HFF-Myc (cell line): ENCODE measurements around the gene WDR64.

ENCODE experiments used
- DNase-seq: peaks from one replicate; pipeline ENCODE4 v3.0.0-alpha.2; 2011; ENCODE audit warnings: low read depth; ENCODE audit errors: extremely low read depth
- H3K4me3 ChIP-seq: replicated peaks from 2 replicates; pipeline ENCODE4 v1.5.1; 2011; ENCODE audit warnings: low read depth, mild to moderate bottlenecking, control low read depth, low read length
- CTCF ChIP-seq: IDR thresholded peaks from 2 replicates; pipeline ENCODE4 v1.5.1; 2012; ENCODE audit warnings: mild to moderate bottlenecking, low read depth, low read length, control low read depth; ENCODE audit errors: missing control alignments

WDR64 gene

DNA sequence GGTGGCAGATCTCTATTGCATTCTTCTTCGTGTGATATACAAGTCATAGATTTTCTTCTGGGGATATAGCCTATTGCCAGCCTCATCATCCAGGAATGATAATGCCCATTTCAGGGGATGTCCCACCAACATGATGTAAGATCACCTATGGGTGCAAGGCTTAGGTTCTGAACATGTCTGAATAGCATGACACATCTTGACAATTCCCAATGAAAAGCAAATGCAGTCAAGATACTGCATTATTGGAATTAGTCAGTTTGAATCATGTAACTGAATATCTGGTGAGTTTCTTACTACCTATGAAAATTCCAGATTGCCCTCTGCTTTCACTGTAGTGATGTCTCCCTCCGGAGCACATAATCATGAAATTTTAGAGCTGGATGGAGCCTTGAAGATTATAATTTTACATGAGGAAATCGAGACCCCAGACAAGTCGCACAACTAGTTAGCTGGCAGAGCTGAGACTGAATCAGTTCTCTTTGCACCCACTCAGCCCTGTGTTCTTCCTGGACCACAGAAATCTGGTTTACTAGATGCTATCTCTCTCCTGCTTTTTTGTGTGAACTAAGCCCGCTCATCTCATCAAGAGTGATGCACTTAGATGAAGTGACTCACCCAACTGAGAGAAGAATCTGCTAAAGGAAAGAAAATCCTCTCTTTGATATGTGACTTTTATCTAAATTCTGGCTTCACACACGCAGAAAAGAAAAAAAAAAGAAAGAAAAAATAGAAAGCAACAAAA, 65.0 kb downstream of the WDR64 start:
- no peak for TF ChIP-seq CTCF
- no peak overlapping the region for H3K4me3 ChIP-seq
- DNase-seq = no peak

DNA sequence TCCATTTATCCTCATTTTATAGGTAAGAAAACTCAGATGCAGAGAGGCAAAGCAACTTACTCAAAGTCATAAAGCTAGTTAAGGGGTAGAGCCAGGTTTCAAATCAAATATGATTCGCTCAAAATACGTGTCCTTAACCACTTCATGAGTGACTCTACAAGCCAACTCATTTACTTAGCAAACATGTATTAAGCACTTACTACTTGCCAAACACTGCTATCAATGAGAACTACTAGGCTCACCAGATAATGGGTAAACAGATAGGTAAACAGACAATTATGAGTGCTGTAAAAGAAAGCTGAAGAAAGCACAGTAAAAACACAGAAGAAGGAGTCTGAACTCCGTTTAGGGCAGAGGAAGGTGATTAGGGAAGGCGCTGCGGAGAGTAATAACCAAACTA, 65.9 kb downstream of the WDR64 start:
- no peak for TF ChIP-seq CTCF
- no peak for DNase-seq
- H3K4me3 ChIP-seq = no peak overlapping the region

GRCh38 chr1:241721011-241721410, 68.9 kb downstream of the WDR64 start:
- no peak overlapping the region for H3K4me3 ChIP-seq
- TF ChIP-seq CTCF = no peak
- no peak for DNase-seq

DNA sequence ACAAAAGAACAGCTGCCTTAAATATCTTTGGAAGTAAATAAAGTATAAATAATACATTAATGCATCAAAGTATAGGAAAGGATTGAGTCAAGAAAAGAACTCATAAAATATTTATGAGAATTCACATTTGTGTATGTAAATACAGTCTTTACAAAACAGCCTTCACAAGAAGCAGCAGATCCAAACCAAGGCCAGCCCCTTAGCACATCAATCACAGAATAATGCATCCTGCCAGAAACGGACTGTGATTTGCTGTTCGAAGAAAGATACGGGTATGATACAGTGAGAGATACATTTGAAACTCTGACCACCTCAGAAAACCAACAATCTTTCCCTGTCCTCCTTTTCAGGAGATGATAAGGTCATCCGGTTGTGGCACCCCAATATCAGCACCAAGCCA, 70.9 kb downstream of the WDR64 start:
- TF ChIP-seq CTCF = no peak

DNA sequence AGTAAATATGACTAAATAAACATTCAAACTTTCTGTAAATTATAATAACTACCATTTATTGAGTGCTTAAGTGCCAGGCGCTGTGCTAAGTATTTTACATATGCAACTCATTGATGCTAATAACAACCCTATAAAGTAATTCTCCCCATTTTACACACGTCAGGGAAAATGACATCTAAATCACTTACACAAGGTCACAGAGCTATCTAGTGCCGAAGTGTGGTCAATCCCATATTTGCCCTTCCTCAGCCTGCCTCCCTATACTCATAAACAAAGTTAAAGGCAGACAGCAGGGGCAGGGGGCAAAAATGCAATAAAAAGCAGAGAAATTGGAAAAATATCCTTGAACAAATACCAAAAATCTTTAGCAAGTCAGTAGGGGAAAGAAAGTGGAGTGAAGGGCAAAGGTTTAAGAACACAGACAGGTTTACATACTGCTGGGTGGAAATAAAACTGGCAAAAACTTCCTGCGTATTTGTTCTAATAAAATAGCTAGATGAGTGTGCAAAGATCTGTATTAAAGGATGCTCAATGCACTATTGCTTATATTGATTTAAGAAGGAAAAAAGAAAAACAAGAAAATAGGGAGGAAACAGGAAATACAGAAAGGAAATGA, 72.8 kb downstream of the WDR64 start:
- H3K4me3 ChIP-seq = no peak overlapping the region
- no peak for TF ChIP-seq CTCF
- no peak for DNase-seq

More for the DNA sequence above, 70.9 kb downstream of the WDR64 start:
- no peak for DNase-seq
- H3K4me3 ChIP-seq = no peak overlapping the region

DNA sequence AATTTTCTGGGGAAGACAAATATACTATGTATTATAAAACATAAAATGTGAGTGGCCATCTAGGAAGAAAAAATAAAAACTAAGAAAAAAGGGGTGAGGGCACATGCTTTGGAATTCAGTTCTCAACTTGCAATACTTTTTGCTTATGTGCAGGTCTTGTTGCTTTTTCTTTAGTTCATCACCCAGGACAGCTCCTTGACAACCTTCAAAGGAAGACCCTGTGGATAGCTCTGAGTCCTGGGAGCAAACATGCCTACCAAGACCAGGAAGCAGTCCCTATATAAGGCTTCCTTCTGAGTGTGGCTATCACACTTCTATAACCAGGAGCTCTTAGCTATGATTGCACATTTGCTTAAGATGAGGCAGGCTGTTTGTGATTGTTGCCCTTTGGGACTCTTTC, 78.0 kb downstream of the WDR64 start:
- no peak for DNase-seq
- no peak overlapping the region for H3K4me3 ChIP-seq
- no peak for TF ChIP-seq CTCF
